ENCODE data around the gene AGRN. TPM values are rescaled to one million over a fixed set of nuclear protein-coding genes. Genes with fewer than 3 reads are reported as not detected.

AGRN gene
- total RNA-seq, 4 donors from 2014 or later = 68.3 to 147 (median 129) TPM

- DNase-seq = no peak
- TF ChIP-seq POLR2A (IDR thresholded peaks at IDR 0.05) (no peak), CTCF (IDR thresholded peaks at IDR 0.05) (no peak)
- no peaks in the 10 kb centered on the region for H3K9me3 ChIP-seq
- H3K4me3 ChIP-seq (replicated peaks in 1 of 3) = no peak overlapping the region
- H3K36me3 ChIP-seq = no peaks in the 10 kb centered on the region
- 86 to 90% methylated on average over 23 to 30 of the region's 56 CpGs for WGBS, 2 donors
- peaks cover 5 to 16% of the 10 kb centered on the region in 2 donors for H3K4me1 ChIP-seq
- intact Hi-C loops (cut with DNase I) = no loop called here
- H3K27ac ChIP-seq = no peak overlapping the region
- H3K27me3 ChIP-seq = no peaks in the 10 kb centered on the region
Measured at GRCh38 chr1:1071486-1072298, 51.8 kb downstream of the AGRN start.

GRCh38 chr1:1072299-1072848 lies 52.5 kb downstream of the AGRN start:
- Histone ChIP-seq H3K27me3 (no peaks in the 10 kb centered on the region), H3K36me3 (no peaks in the 10 kb centered on the region), H3K9me3 (no peaks in the 10 kb centered on the region), H3K4me3 (replicated peaks in 1 of 3) (no peak overlapping the region), H3K4me1 (peaks cover 5 to 16% of the 10 kb centered on the region in 2 donors), H3K27ac (no peak overlapping the region)
- intact Hi-C loops (cut with DNase I) = no loop called here
- WGBS, 2 donors = 77 to 85% methylated on average over 10 to 11 of the region's 21 CpGs
- no peak for DNase-seq
- TF ChIP-seq POLR2A (IDR thresholded peaks at IDR 0.05) (no peak), CTCF (IDR thresholded peaks at IDR 0.05) (no peak)

GRCh38 chr1:1072849-1073742 lies 53.2 kb downstream of the AGRN start:
- Histone ChIP-seq H3K27me3 (no peaks in the 10 kb centered on the region), H3K36me3 (no peaks in the 10 kb centered on the region), H3K4me3 (replicated peaks in 1 of 3) (no peak overlapping the region), H3K9me3 (no peaks in the 10 kb centered on the region), H3K4me1 (peaks cover 5 to 16% of the 10 kb centered on the region in 2 donors), H3K27ac (no peak overlapping the region)
- intact Hi-C loops (cut with DNase I) = no loop called here
- 81 to 90% methylated on average over 4 to 9 of the region's 28 CpGs for WGBS, 2 donors
- TF ChIP-seq POLR2A (IDR thresholded peaks at IDR 0.05) (no peak), CTCF (IDR thresholded peaks at IDR 0.05) (no peak)
- DNase-seq = no peak

GRCh38 chr1:1073743-1074587 lies 54.0 kb downstream of the AGRN start, which contains the start of gene RNF223:
RNF223 (minus strand) TSS chr1:1074306; CDS start chr1:1072566, 1,740 bp downstream.
- no peaks in the 10 kb centered on the region for H3K9me3 ChIP-seq
- no peak for DNase-seq
- H3K27ac ChIP-seq = no peak within 1 kb of the TSS
- no peaks in the 10 kb centered on the region for H3K36me3 ChIP-seq
- H3K27me3 ChIP-seq = no peaks in the 10 kb centered on the region
- 65 to 73% methylated on average over 10 to 12 of the region's 35 CpGs for WGBS, 2 donors
- H3K4me3 ChIP-seq (replicated peaks in 1 of 3) = no peak within 1 kb of the TSS
- intact Hi-C loops (cut with DNase I) = no loop called here
- H3K4me1 ChIP-seq = peaks cover 5 to 8% of the 10 kb centered on the region in 2 donors
- TF ChIP-seq POLR2A (IDR thresholded peaks at IDR 0.05) = no peak
- TF ChIP-seq CTCF (IDR thresholded peaks at IDR 0.05) = no peak

All from thyroid gland (tissue), 4 donors.